Loucy (cell line): ENCODE results near the gene FANCI.

Experiments used
- H2AFZ ChIP-seq: fragments of 200-600 bp; sonication (generic); 2 replicates; pipeline ENCODE4 v1.6.0; 2016; ENCODE audit warnings: antibody characterized with exemption, mild to moderate bottlenecking, low read length, moderate library complexity
- H3F3A ChIP-seq: fragments of 200-600 bp; 2 replicates; pipeline ENCODE4 v1.6.0; 2016; ENCODE audit warnings: antibody characterized with exemption, low read depth, mild to moderate bottlenecking
- H3K27me3 ChIP-seq: fragments of 200-600 bp; sonication (generic); 2 replicates; pipeline ENCODE4 v1.6.1; 2014; ENCODE audit warnings: low read length, mild to moderate bottlenecking; ENCODE audit not compliant: insufficient read depth, poor library complexity, severe bottlenecking
- H3K36me3 ChIP-seq: fragments of 200-600 bp; sonication (generic); 2 replicates; pipeline ENCODE4 v1.6.1; 2016; ENCODE audit warnings: low read length; ENCODE audit not compliant: insufficient read depth
- H3K4me1 ChIP-seq: fragments of 200-600 bp; sonication (generic); 2 replicates; pipeline ENCODE4 v1.5.1; 2014; ENCODE audit warnings: low read length, mild to moderate bottlenecking; ENCODE audit not compliant: insufficient read depth, poor library complexity, severe bottlenecking
- H3K4me2 ChIP-seq: fragments of 200-600 bp; sonication (generic); 2 replicates; pipeline ENCODE4 v1.6.0; 2014; ENCODE audit warnings: antibody characterized with exemption, low read length, low read depth, mild to moderate bottlenecking; ENCODE audit not compliant: poor library complexity, severe bottlenecking
- H3K4me3 ChIP-seq: fragments of 200-600 bp; sonication (generic); 2 replicates; pipeline ENCODE4 v1.5.1; 2014; ENCODE audit warnings: low read length, mild to moderate bottlenecking, mixed read lengths; ENCODE audit not compliant: poor library complexity, severe bottlenecking
- H3K79me2 ChIP-seq: fragments of 200-600 bp; sonication (generic); 2 replicates; pipeline ENCODE4 v1.6.1; 2014; ENCODE audit warnings: low read length; ENCODE audit not compliant: insufficient read depth
- H3K9ac ChIP-seq: fragments of 200-600 bp; sonication (generic); 2 replicates; pipeline ENCODE4 v1.6.0; 2014; ENCODE audit warnings: mild to moderate bottlenecking, low read depth, low read length, moderate library complexity; ENCODE audit not compliant: poor library complexity, severe bottlenecking
- H3K9me2 ChIP-seq: fragments of 200-600 bp; sonication (generic); replicated peaks from 2 replicates; pipeline ENCODE4 v1.6.1; 2016; ENCODE audit warnings: low read depth, low read length, mixed read lengths
- H3K9me3 ChIP-seq: fragments of 200-600 bp; sonication (generic); 2 replicates; pipeline ENCODE4 v1.6.1; 2014; ENCODE audit warnings: mild to moderate bottlenecking, antibody characterized with exemption, low read length, low read depth; ENCODE audit not compliant: insufficient read depth
- H4K20me1 ChIP-seq: fragments of 200-600 bp; sonication (generic); 2 replicates; pipeline ENCODE4 v1.6.0; 2014; ENCODE audit warnings: antibody characterized with exemption, low read length, mild to moderate bottlenecking; ENCODE audit not compliant: insufficient read depth, poor library complexity, severe bottlenecking
- EZH2phosphoT487 ChIP-seq: fragments of 200-600 bp; IDR thresholded peaks from 2 replicates; pipeline ENCODE4 v1.6.1; 2018; ENCODE audit warnings: antibody characterized with exemption, mild to moderate bottlenecking, moderate library complexity, borderline replicate concordance

FANCI gene

DNA sequence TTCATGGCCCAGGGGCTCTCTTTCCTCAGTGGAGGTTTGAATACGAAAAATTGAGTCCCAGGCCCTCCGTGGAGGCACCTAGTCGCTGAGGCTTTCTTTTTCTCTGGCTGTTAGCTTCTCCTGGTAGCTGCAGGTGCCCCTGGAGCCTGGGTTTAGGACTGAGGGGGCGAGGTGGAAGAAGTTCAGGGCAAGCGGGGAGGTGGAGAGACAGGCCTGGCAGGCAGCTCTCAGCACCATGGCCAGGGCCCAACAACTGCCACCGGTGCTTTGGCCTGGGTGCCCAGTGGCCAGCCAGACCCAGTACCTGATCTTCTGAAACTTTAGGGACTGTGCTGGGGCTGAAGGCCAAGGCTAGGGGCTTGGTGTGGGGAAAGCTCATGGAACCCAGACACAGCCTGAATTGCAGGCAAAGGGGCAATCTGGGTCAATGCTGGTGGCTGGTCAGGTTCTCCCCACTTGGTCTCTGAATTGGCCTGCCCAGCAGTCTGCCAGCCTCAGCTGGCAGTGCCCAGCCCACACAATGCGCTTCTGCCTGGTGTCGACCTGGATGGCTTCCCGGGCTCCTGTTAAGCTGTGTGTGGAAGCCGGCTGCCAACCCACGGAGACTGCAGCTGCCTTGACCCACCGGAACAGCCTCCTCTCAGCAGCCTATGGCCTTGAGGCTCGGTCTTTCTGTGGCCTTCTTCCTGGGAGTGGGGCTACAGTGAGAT, 121.1 kb downstream of the FANCI start:
- no peak for TF ChIP-seq EZH2phosphoT487
- Histone ChIP-seq H3K9me3 (no peaks in the 10 kb centered on the region), H3K27me3 (peaks cover 5% of the 10 kb centered on the region), H3K36me3 (no peaks in the 10 kb centered on the region), H2AFZ (no peak overlapping the region), H3K4me3 (no peak overlapping the region), H3K9ac (no peak overlapping the region), H3K4me2 (no peak overlapping the region), H3F3A (no peaks in the 10 kb centered on the region), H3K79me2 (no peaks in the 10 kb centered on the region), H4K20me1 (no peaks in the 10 kb centered on the region), H3K9me2 (no peaks in the 10 kb centered on the region), H3K4me1 (no peaks in the 10 kb centered on the region)

DNA sequence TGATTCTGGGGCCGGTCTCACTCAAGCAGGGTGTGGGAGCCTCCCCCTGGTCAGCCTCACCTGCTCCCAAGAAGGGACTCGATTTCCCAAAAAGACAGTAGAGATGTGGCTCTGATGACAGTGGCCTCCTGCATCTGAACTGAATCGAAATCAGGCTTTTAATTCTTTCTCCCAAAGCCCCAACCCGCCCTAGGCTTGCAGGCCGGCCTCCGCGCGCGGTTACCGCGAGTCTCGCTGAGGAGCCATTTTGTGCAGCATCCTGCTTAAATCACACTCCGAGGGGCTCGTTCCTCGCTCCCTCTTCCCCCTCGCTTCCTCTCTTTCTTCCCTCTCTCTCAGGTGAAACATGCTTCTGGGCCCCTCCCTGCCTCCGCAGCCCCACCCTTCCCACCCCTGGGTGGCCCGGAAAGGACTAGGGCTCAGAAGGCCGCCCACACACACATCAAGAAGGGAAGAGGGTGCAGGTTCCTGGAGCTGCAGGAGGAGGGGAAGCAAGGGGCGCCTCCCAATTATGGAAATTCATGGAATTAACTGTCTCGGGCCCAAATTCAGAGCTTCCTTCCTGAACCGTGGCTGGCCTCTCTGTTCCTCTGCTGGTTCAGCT, 121.8 kb downstream of the FANCI start:
- peaks cover 5% of the 10 kb centered on the region for H3K27me3 ChIP-seq
- no peak overlapping the region for H3K4me2 ChIP-seq
- H3K4me3 ChIP-seq, result no peak overlapping the region
- H3K9me3 ChIP-seq, result no peaks in the 10 kb centered on the region
- no peak overlapping the region for H2AFZ ChIP-seq
- no peaks in the 10 kb centered on the region for H3K79me2 ChIP-seq
- H3K36me3 ChIP-seq, result no peaks in the 10 kb centered on the region
- no peaks in the 10 kb centered on the region for H3F3A ChIP-seq
- no peak for TF ChIP-seq EZH2phosphoT487
- no peak overlapping the region for H3K9ac ChIP-seq
- H4K20me1 ChIP-seq, result no peaks in the 10 kb centered on the region
- H3K4me1 ChIP-seq, result no peaks in the 10 kb centered on the region
- no peaks in the 10 kb centered on the region for H3K9me2 ChIP-seq
